ENCODE measurements around the gene SLC41A3.
A peak's percentile ranks its signal among the peaks of the same experiment; 100 is the strongest.
"Not testable (repeated sequence)": the region's sequence is repeated elsewhere in the genome, so short reads cannot be mapped to it uniquely, and the experiment has no call there.

SLC41A3 gene

GRCh38 chr3:125975245-125976002, 108.5 kb downstream of the SLC41A3 start:
- not testable (repeated sequence) for DNase-seq

GRCh38 chr3:125971997-125972944, 111.7 kb downstream of the SLC41A3 start:
- DNase-seq: peak; percentile 21 to 54

- DNase-seq: not testable (repeated sequence)
Observed at GRCh38 chr3:125968701-125969592, 115.0 kb downstream of the SLC41A3 start, which contains the start of gene ROPN1B. TSS of gene ROPN1B (plus strand) at chr3:125969178. CDS start at chr3:125972055, 2,877 bp downstream.

GRCh38 chr3:125968121-125968520, 115.8 kb downstream of the SLC41A3 start:
- DNase-seq: not testable (repeated sequence)

GRCh38 chr3:125967156-125967555, 116.8 kb downstream of the SLC41A3 start:
- DNase-seq: no peak

DNA sequence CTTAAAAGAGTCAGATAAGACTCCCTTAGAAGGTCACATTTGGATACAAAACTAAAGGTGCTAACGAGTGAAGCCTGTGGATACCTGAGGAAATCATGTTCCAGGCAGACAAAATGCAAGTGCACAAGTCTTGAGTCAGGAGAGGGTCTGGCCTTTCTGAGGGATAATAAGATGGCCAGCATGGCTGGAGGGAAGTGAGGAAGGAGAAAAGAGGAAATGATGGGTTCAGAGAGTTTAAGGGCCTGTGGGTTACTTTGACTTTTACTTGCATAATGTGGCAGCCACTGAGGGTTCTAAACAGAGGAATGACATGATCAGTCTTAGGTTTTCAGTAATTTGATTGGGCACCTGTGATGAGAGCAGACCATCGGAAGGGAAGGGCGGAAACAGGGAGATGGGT, 118.4 kb downstream of the SLC41A3 start:
- DNase-seq: no peak

- not testable (repeated sequence) for DNase-seq
Observed at GRCh38 chr3:125963834-125964233, 120.1 kb downstream of the SLC41A3 start.

GRCh38 chr3:125961289-125961589, 122.7 kb downstream of the SLC41A3 start:
- DNase-seq: no peak

DNA sequence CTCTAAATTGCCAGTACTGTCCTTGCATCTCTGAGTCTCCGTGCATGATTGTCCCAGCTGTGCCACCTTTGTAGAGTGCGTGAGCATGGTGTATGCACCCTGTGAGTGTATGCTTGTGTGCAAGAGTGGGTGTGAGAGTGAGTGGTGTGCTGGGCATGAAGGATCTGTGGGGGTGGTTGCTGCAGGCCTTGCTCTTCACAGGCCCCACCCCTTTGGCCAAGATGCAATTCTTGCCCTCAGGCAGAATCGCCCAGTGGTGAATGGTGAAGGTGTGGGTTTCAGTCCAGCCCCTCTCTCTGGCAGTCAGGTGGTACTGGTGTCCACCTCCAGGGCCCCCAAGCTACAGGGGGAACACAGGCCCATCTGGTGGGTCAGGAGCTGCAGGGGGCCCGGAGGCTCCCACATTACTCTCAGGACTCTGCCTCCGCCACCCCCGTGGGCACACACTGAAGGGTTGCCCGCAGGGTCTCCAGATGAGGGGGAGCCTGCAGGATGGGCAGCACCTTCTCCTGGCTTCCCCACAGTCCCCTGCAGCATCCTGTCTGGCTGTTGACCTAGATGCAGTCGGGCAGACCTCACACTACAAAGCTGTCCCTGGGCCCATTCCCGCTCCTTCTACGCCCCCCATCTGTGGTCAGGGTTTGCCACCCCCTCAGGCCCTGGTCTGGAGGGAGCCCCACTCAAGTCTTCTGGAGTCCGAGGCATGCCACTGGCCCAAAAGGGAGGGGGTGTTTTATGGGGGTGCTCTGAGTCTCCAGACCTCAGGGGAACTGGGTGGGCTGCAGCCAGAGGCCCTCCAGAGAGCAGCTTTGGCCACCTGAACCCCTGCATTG, 123.3 kb downstream of the SLC41A3 start:
- no peak for DNase-seq

DNA sequence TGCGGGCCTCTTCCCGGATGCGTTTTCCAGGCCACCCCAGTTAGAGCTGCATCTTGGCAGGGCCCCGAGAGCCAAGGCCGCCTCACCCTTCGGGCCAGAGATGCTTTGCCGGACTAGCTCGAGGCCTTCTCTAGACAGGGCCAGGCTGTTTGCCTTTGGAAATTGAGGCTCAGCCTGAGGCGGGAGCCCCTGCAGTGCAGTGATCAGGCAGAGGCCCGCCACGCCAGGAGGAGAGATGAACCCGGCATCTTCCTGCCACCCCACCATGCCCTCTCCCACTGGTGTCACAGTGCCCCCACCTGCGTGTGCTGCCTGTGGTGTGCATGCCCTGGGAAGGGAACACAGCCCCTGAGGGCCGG, 123.9 kb downstream of the SLC41A3 start:
- DNase-seq: no peak

- DNase-seq: no peak
Observed at GRCh38 chr3:125959317-125960065, 124.4 kb downstream of the SLC41A3 start.

- no peak for DNase-seq
Observed at GRCh38 chr3:125958511-125959316, 125.2 kb downstream of the SLC41A3 start.

- DNase-seq: no peak
Observed at GRCh38 chr3:125957674-125958510, 126.0 kb downstream of the SLC41A3 start.

GRCh38 chr3:125957020-125957419, 126.9 kb downstream of the SLC41A3 start:
- not testable (repeated sequence) for DNase-seq
